SK-N-SH (cell line): ENCODE measurements around the gene BGN. TPM values are rescaled to one million over a fixed set of nuclear protein-coding genes. Genes with fewer than 3 reads are reported as not detected.
A peak's percentile ranks its signal among the peaks of the same experiment; 100 is the strongest.

Experiments
- CTCF ChIA-PET: fragments of 300-600, 350-600 bp; formaldehyde crosslinking; extraction: SDS; loops from one replicate; lab custom pipeline; 2021; lab: Yijun Ruan, JAX
- POLR2A ChIA-PET: fragments of 350-600 bp; sonication (Branson Sonifier 250); formaldehyde crosslinking; extraction: SDS; loops from one replicate; lab custom pipeline; 2020; ENCODE audit warnings: antibody characterized with exemption, inconsistent platforms; lab: Yijun Ruan, JAX
- DNase-seq: peaks from one replicate; pipeline ENCODE4 v3.0.0; 2012
- H2AFZ ChIP-seq: fragments of 200-600 bp; sonication (generic); 2 replicates; pipeline ENCODE4 v1.8.1; 2016; ENCODE audit warnings: antibody characterized with exemption, mild to moderate bottlenecking, low read depth
- H3F3A ChIP-seq: fragments of 200-600 bp; sonication (generic); replicated peaks from 2 replicates; pipeline ENCODE3; 2016; ENCODE audit warnings: antibody characterized with exemption, mild to moderate bottlenecking; ENCODE audit not compliant: insufficient read depth
- H3K27ac ChIP-seq, 2 experiments: fragments of 200-500 bp in 1 of 2; fragments of 200-600 bp in 1 of 2; sonication (Bioruptor generic) in 1 of 2; sonication (generic), shearing (Covaris generic) in 1 of 2; 2 replicates each; pipeline versions ENCODE4 v1.5.1 to v1.6.1; 2014 to 2016; ENCODE audit warnings: low read depth in 2 of 2, inconsistent platforms in 1 of 2, low read length in 1 of 2, mild to moderate bottlenecking in 1 of 2, mixed read lengths in 1 of 2
- H3K27me3 ChIP-seq: fragments of 200-600 bp; sonication (generic), shearing (Covaris generic); 2 replicates; pipeline ENCODE4 v1.6.1; 2016; ENCODE audit warnings: mixed run types; ENCODE audit not compliant: insufficient read depth
- H3K36me3 ChIP-seq, 2 experiments: fragments of 200-500 bp in 1 of 2; fragments of 200-600 bp in 1 of 2; sonication (Bioruptor generic) in 1 of 2; sonication (generic) in 1 of 2; replicated peaks in 1 of 2; 2 replicates each; pipeline versions ENCODE3 to v1.5.1; 2014 to 2016; ENCODE audit warnings: low read length in 1 of 2, mild to moderate bottlenecking in 1 of 2; ENCODE audit not compliant: insufficient read depth in 2 of 2, control insufficient read depth in 1 of 2
- H3K4me1 ChIP-seq, 2 experiments: fragments of 200-500 bp in 1 of 2; fragments of 200-600 bp in 1 of 2; sonication (Bioruptor generic) in 1 of 2; sonication (generic), shearing (Covaris generic) in 1 of 2; 2 replicates each; pipeline versions ENCODE4 v1.5.1 to v1.6.1; 2014 to 2016; ENCODE audit warnings: low read depth in 1 of 2, low read length in 1 of 2, mixed run types in 1 of 2; ENCODE audit not compliant: insufficient read depth in 2 of 2, control insufficient read depth in 1 of 2
- H3K4me2 ChIP-seq: fragments of 200-600 bp; sonication (generic), shearing (Covaris generic); 2 replicates; pipeline ENCODE4 v1.6.1; 2017; ENCODE audit warnings: mixed run types
- H3K4me3 ChIP-seq, 2 experiments: fragments of 200-500 bp in 1 of 2; fragments of 200-600 bp in 1 of 2; sonication (Bioruptor generic) in 1 of 2; sonication (generic), shearing (Covaris generic) in 1 of 2; 2 replicates each; pipeline versions ENCODE4 v1.5.1 to v1.8.1; 2014 to 2016; ENCODE audit warnings: low read depth in 2 of 2, inconsistent platforms in 1 of 2, low read length in 1 of 2, mild to moderate bottlenecking in 1 of 2, mixed read lengths in 1 of 2, moderate library complexity in 1 of 2
- H3K79me2 ChIP-seq: fragments of 200-600 bp; sonication (generic); 2 replicates; pipeline ENCODE4 v1.8.1; 2017; ENCODE audit warnings: mild to moderate bottlenecking; ENCODE audit not compliant: insufficient read depth
- H3K9ac ChIP-seq: fragments of 200-600 bp; sonication (generic); 2 replicates; pipeline ENCODE4 v1.6.1; 2017; ENCODE audit warnings: mixed run types
- H3K9me2 ChIP-seq: fragments of 200-600 bp; sonication (generic); 2 replicates; pipeline ENCODE4 v1.6.1; 2017; ENCODE audit warnings: mixed run types
- H3K9me3 ChIP-seq: fragments of 200-600 bp; sonication (generic); 2 replicates; pipeline ENCODE4 v1.6.1; 2017; ENCODE audit warnings: mixed run types, mild to moderate bottlenecking, moderate library complexity
- H4K20me1 ChIP-seq: fragments of 200-600 bp; sonication (generic); 2 replicates; pipeline ENCODE4 v1.6.1; 2017; ENCODE audit warnings: mild to moderate bottlenecking, mixed run types; ENCODE audit not compliant: insufficient read depth
- CTCF ChIP-seq: fragments of 200-600 bp; sonication (generic); IDR thresholded peaks from 2 replicates; pipeline ENCODE4 v1.6.1; 2017; ENCODE audit warnings: antibody characterized with exemption, mild to moderate bottlenecking, moderate library complexity
- MXI1 ChIP-seq: IDR thresholded peaks from 2 replicates; pipeline ENCODE4 v1.6.1; 2012; ENCODE audit warnings: mild to moderate bottlenecking, low read depth, low read length, improper control_type of control experiment
- POLR2AphosphoS5 ChIP-seq: IDR thresholded peaks from 2 replicates; pipeline ENCODE4 v1.6.1; 2012; ENCODE audit warnings: low read depth, low read length
- RAD21 ChIP-seq: IDR thresholded peaks from 2 replicates; pipeline ENCODE4 v1.6.1; 2012; ENCODE audit warnings: mild to moderate bottlenecking, low read length
- RCOR1 ChIP-seq: fragments of 150-350 bp; IDR thresholded peaks from 2 replicates; pipeline ENCODE4 v1.6.1; 2017; ENCODE audit warnings: antibody characterized with exemption, low read length
- SIN3A ChIP-seq: IDR thresholded peaks from 2 replicates; pipeline ENCODE4 v1.6.1; 2012; ENCODE audit warnings: low read depth, mild to moderate bottlenecking, low read length, moderate library complexity, borderline replicate concordance
- TCF12 ChIP-seq: IDR thresholded peaks from 2 replicates; pipeline ENCODE4 v1.4.0; 2012
- USF2 ChIP-seq: fragments of 150-350 bp; IDR thresholded peaks from 2 replicates; pipeline ENCODE4 v1.6.1; 2017; ENCODE audit warnings: antibody characterized with exemption, low read length, low read depth, borderline replicate concordance
- ZBTB33 ChIP-seq: IDR thresholded peaks from 2 replicates; pipeline ENCODE4 v1.4.0; 2012; ENCODE audit warnings: low read depth, borderline replicate concordance
- WGBS: methylation state at CpG from one replicate; pipeline ENCODE4 v1.1.6; 2017; ENCODE audit warnings: low lambda C conversion rate; 5-methylcytosine and 5-hydroxymethylcytosine counted together
- polyA plus RNA-seq, 3 experiments: library from polyadenylated mRNA; depleted of rRNA; stranded (reverse); fragments of >200 nt; gene quantifications; 2 replicates each; pipeline ENCODE4 v1.2.3, GENCODE V29; 2012
- TF ChIP-seq, protein P1 (sequence below): IDR thresholded peaks from 2 replicates; pipeline ENCODE4; 2012

Gene BGN
- polyA plus RNA-seq, 1 of the 3 experiments (the other 2 are of a cell fraction) = 28.9 TPM

- Histone ChIP-seq H2AFZ (no peak overlapping the region), H3K79me2 (no peaks in the 10 kb centered on the region), H3K9me3 (no peaks in the 10 kb centered on the region), H4K20me1 (no peaks in the 10 kb centered on the region), H3K27me3 (peaks cover 44% of the 10 kb centered on the region), H3K9ac (no peak overlapping the region), H3K4me1 (peaks cover 0 to 62% of the 10 kb centered on the region in 2 experiments; a peak in 1 of 4 replicates), H3K4me2 (no peak overlapping the region), H3K27ac (peak overlapping the region in 1 of 2 experiments; percentile 95; a peak in 2 of 4 replicates), H3F3A (no peaks in the 10 kb centered on the region), H3K9me2 (no peaks in the 10 kb centered on the region), H3K4me3 (no peak overlapping the region), H3K36me3 (no peaks in the 10 kb centered on the region)
- CTCF ChIA-PET = interaction anchor here (0.9 to 3.9 kb wide), 7 partner anchors 10 to 135 kb away, joined by 3 to 41 read pairs (median 6); partner anchors contain the start of gene HAUS7
- TF ChIP-seq, protein P1, sequence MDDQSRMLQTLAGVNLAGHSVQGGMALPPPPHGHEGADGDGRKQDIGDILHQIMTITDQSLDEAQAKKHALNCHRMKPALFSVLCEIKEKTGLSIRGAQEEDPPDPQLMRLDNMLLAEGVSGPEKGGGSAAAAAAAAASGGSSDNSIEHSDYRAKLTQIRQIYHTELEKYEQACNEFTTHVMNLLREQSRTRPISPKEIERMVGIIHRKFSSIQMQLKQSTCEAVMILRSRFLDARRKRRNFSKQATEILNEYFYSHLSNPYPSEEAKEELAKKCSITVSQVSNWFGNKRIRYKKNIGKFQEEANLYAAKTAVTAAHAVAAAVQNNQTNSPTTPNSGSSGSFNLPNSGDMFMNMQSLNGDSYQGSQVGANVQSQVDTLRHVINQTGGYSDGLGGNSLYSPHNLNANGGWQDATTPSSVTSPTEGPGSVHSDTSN = no peak
- no peak for TF ChIP-seq SIN3A
- TF ChIP-seq CTCF = no peak
- 0 out of 2 replicates have a peak, but pooled peaks have one; percentile 6 for TF ChIP-seq RCOR1
- 40% methylated on average over 5 of the region's 11 CpGs for WGBS
- peak; percentile 63 for DNase-seq
- POLR2A ChIA-PET = interaction anchor here (0.8 to 0.9 kb wide), 3 partner anchors 11 to 60 kb away, joined by 3 to 4 read pairs (median 4); no protein-coding TSS in a partner anchor
These were observed 42.3 kb downstream of the BGN start for GRCh38 chrX:153537080-153537479.

DNA sequence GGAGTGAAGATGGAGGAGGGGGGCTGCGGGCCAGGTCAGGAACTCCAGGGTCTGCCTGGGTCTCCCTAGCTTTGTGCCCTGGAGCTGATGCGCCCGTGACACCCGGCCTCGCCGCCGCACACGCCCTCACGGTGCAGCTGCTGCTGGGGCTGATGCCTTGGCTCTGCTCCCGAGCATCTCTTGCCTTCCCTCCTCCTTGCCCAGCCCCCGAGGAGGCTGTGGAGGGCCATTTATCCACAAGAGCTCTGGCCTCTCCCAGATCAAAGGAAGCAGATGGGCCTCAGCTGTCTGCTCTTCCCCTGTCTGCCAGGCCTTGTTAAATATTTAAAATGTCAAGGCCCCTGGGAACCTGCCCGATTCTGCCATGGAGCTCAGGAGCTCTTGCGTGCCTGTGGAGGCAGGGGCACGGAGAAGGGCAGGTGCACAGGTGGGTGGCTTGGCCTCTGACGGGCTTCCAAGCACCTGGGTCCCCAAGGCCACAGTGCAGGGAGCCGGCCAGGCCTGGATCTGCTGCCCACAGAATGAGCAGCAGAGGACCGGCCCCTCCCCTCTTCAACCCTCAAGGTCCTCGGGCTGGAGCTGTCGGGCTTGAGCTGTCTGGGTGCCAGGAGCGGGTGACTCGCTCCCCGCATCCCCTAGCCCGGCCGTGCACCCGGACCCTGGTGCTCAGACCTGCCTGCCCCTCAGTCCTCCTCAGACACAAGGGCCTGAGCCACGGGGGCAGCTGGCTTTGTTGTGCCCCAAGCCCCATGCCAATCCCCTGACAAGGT, 42.9 kb downstream of the BGN start:
- no peaks in the 10 kb centered on the region for H4K20me1 ChIP-seq
- no peaks in the 10 kb centered on the region for H3K9me3 ChIP-seq
- 18% methylated on average over 3 of the region's 26 CpGs for WGBS
- H3K27me3 ChIP-seq = peaks cover 44% of the 10 kb centered on the region
- no peaks in the 10 kb centered on the region for H3K36me3 ChIP-seq
- no peaks in the 10 kb centered on the region for H3F3A ChIP-seq
- no peak overlapping the region for H2AFZ ChIP-seq
- H3K79me2 ChIP-seq = no peaks in the 10 kb centered on the region
- no peak overlapping the region for H3K4me2 ChIP-seq
- peak overlapping the region in 1 of 2 experiments; percentile 95; a peak in 2 of 4 replicates for H3K27ac ChIP-seq
- H3K4me1 ChIP-seq = peaks cover 0 to 59% of the 10 kb centered on the region in 2 experiments; a peak in 1 of 4 replicates
- DNase-seq = peak; percentile 55
- CTCF ChIA-PET = interaction anchor here (0.6 to 3.9 kb wide), 13 partner anchors 10 to 416 kb away, joined by 3 to 41 read pairs (median 6); partner anchors contain the start of gene HAUS7
- H3K9ac ChIP-seq = no peak overlapping the region
- H3K4me3 ChIP-seq = no peak overlapping the region
- TF ChIP-seq USF2 = no peak
- peak; percentile 18; the same call in 1 of the 2 replicates for TF ChIP-seq MXI1
- TF ChIP-seq RAD21 = no peak
- TF ChIP-seq TCF12 = peak; percentile 4; the same call in 1 of the 2 replicates
- TF ChIP-seq ZBTB33 = no peak
- TF ChIP-seq POLR2AphosphoS5 = no peak
- H3K9me2 ChIP-seq = no peaks in the 10 kb centered on the region
- POLR2A ChIA-PET = interaction anchor here (0.8 to 1.2 kb wide), 4 partner anchors 11 to 61 kb away, joined by 3 to 7 read pairs (median 4); no protein-coding TSS in a partner anchor
